GM18505 (cell line): ENCODE results near the gene GRIA1.
"Not testable (repeated sequence)": the region's sequence is repeated elsewhere in the genome, so short reads cannot be mapped to it uniquely, and the experiment has no call there.

Experiments used
- ATAC-seq: cut with Tn5 transposase; IDR thresholded peaks from one replicate; pipeline ENCODE4 v1.9.1; 2021; ENCODE audit not compliant: unreplicated experiment
- POLR2A ChIP-seq: IDR thresholded peaks from 4 replicates; pipeline ENCODE4 v1.6.1; 2011; ENCODE audit warnings: borderline replicate concordance; ENCODE audit not compliant: insufficient read depth, insufficient read length; ENCODE audit errors: extremely low read depth

GRIA1 gene

GRCh38 chr5:153690236-153690635 is 199.8 kb downstream of the GRIA1 start:
- TF ChIP-seq POLR2A = no peak
- ATAC-seq = no peak

DNA sequence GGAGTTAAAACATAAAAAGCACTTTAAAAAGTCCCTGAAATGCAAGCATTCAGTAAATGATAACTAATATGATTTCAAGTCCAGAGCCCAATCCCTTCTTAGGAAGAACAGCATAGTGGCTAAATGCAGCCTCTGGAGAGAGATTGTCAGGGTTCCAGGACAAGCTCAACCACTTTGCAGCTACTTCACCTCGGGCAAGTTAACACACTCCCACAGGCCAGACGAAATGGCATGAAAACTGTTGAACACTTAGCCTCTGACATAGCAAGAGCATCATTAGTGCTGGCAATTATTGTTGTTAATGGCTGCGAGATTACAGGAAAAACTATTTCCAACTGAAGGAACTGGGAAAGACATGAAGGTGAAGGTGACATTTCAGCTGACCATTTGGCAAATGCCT is 205.8 kb downstream of the GRIA1 start:
- TF ChIP-seq POLR2A = no peak
- no peak for ATAC-seq

- TF ChIP-seq POLR2A = no peak
These were observed 208.6 kb downstream of the GRIA1 start for GRCh38 chr5:153699035-153699434.

GRCh38 chr5:153700940-153701339 is 210.5 kb downstream of the GRIA1 start:
- TF ChIP-seq POLR2A = no peak
- no peak for ATAC-seq

More at GRCh38 chr5:153699035-153699434, 208.6 kb downstream of the GRIA1 start:
- ATAC-seq = no peak

- no peak for ATAC-seq
- no peak for TF ChIP-seq POLR2A
These were observed 211.8 kb downstream of the GRIA1 start for GRCh38 chr5:153702265-153702664.

- ATAC-seq = no peak
These were observed 213.6 kb downstream of the GRIA1 start for GRCh38 chr5:153704110-153704509.

DNA sequence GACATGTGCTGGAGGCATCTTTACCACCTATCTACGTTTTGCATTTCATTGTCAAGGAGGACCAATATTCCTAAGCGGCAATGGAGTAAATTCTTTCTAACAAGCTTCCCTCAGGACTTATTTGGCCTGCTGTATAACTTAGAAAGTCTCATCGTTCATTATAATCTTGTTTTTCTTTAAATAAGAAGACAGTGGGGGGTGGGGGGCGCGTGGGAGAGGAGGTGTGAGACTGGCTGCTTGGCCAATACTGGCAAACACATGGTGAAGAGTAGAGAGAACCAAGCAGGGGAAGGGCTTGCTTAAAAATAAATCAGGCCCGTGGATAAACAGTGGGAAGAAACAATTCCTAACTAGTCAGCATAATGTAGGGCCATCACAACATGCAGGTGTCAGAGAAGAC is 217.2 kb downstream of the GRIA1 start:
- no peak for TF ChIP-seq POLR2A
- ATAC-seq = no peak

More at GRCh38 chr5:153704110-153704509, 213.6 kb downstream of the GRIA1 start:
- TF ChIP-seq POLR2A = no peak

GRCh38 chr5:153711755-153712154 is 221.3 kb downstream of the GRIA1 start:
- ATAC-seq = no peak
- TF ChIP-seq POLR2A = no peak

GRCh38 chr5:153712946-153713345 is 222.5 kb downstream of the GRIA1 start:
- no peak for ATAC-seq
- no peak for TF ChIP-seq POLR2A

DNA sequence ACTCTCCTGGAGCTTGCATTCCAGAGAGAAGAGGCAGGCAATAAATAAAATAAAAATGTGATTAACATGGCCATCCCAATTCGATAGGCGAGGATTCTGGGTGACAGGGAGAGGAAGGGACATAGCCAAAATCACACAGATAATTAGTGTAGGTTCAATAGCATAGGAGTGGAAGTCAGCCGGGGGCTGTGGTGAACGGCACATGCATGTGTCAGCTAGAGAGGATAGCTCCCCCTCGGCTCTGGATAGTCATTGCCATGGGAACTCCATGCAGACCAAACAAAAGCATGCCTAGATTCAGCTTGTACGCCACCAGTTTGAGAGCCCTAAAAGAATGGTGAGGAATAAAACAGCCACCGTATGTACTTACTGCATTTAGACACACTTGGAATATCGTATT is 223.5 kb downstream of the GRIA1 start:
- ATAC-seq = no peak
- TF ChIP-seq POLR2A = no peak

GRCh38 chr5:153714798-153715197 is 224.3 kb downstream of the GRIA1 start:
- no peak for ATAC-seq
- no peak for TF ChIP-seq POLR2A

DNA sequence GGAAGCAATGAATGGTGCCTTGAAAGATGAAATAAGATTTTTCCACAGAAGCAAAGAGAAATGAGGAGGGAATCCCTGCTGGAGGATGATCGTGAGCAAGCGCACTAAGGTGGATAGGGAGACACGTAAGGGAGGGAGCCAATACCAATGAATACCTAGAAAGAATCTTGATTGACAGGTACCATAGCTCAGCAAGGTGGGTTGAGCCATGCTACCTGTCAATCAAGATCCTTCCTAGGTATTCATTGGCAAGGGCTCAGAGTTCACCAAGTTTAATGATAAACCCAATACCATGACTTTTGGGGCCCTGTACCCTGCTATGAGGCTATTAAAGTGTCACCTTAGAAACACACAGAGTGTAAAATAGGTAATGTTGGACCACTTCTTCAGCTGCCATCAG is 226.8 kb downstream of the GRIA1 start:
- no peak for ATAC-seq
- TF ChIP-seq POLR2A = no peak

DNA sequence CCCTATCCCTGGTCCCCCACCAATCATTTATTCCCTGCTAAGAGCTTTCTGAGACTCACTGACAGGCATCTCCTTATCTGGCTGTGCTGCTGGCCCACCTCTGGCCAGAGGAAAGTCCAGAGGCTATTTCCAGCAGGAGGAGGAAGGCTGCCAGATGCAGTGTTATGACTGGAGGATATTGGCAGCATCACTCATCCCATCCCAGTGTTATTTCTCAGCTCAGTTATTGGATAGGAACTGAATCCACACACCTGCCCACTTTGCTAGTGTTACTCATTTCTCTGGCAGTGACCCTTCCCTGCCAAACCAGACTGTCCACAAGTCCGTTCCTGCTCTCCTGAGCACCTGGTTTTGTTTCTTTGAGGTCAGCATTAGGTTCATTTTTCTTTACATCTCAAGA is 228.2 kb downstream of the GRIA1 start:
- TF ChIP-seq POLR2A = no peak
- no peak for ATAC-seq

DNA sequence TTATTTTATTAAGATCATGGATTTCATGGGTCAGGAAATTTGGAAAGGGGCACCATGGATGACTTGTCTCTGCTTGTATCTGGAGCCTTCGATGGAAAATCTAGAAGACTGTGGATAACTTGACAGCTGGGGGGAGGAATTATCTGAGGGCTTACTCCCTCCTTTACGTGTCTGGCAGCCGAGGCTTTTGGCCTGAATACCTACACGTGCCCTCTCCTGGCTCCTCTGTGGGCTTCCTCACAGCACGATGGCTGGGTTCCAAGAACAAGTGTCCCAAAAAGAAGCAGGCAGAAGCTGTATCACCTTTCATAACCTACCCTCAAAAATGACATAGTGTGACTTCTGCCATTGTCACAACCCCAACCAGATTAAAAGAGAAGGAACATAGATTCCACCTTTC is 228.9 kb downstream of the GRIA1 start:
- no peak for ATAC-seq
- no peak for TF ChIP-seq POLR2A

- not testable (repeated sequence) for ATAC-seq
These were observed 232.6 kb downstream of the GRIA1 start for GRCh38 chr5:153723022-153723610.
